Tibial nerve (tissue), 4 donors: ENCODE results near the gene PER1. TPM values are rescaled to one million over a fixed set of nuclear protein-coding genes. Genes with fewer than 3 reads are reported as not detected.

Experiments
- DNase-seq, 2 donors: peaks; one replicate each; pipeline ENCODE4 v3.0.0-alpha.2; 2019; ENCODE audit warnings: low spot score in 2 of 2
- H3K27ac ChIP-seq, 4 donors: fragments of 200-600 bp; sonication (generic) in 3 of 4; one replicate each; pipeline ENCODE4 v1.5.1; 2017 to 2019; ENCODE audit warnings: mild to moderate bottlenecking in 1 of 4
- H3K27me3 ChIP-seq, 2 donors: fragments of 200-600 bp; sonication (generic) in 1 of 2; one replicate each; pipeline versions ENCODE4 v1.5.1 to v1.6.0; 2017 to 2019
- H3K36me3 ChIP-seq, 3 donors: fragments of 200-600 bp; sonication (generic); one replicate each; pipeline ENCODE4 v1.5.1; 2018 to 2019
- H3K4me1 ChIP-seq, 4 donors: fragments of 200-600 bp; sonication (generic) in 3 of 4; one replicate each; pipeline ENCODE4 v1.5.1; 2017 to 2019
- H3K4me3 ChIP-seq, 4 donors: fragments of 200-600 bp; sonication (generic) in 3 of 4; one replicate each; pipeline ENCODE4 v1.5.1; 2017 to 2019; ENCODE audit warnings: mild to moderate bottlenecking in 1 of 4, moderate library complexity in 1 of 4
- H3K9me3 ChIP-seq, 4 donors: fragments of 200-600 bp; sonication (generic) in 3 of 4; one replicate each; pipeline ENCODE4 v1.5.1; 2017 to 2019
- CTCF ChIP-seq, 5 experiments: fragments of 200-600 bp in 3 of 5; fragments of 450-650 bp in 2 of 5; sonication (generic) in 3 of 5; IDR thresholded peaks; one replicate each; pipeline ENCODE4 v1.5.1; 2016 to 2019; ENCODE audit warnings: antibody characterized with exemption in 5 of 5, mild to moderate bottlenecking in 3 of 5, moderate library complexity in 2 of 5
- EP300 ChIP-seq, 2 donors: sonication (generic); formaldehyde crosslinking; IDR thresholded peaks; one replicate each; pipeline ENCODE4 v1.6.1; 2017; ENCODE audit warnings: antibody characterized with exemption in 2 of 2, mild to moderate bottlenecking in 1 of 2
- POLR2A ChIP-seq, 2 donors: fragments of 450-650 bp; IDR thresholded peaks; one replicate each; pipeline ENCODE4 v1.6.1; 2017; ENCODE audit warnings: antibody characterized with exemption in 2 of 2, mild to moderate bottlenecking in 2 of 2, moderate library complexity in 2 of 2
- WGBS, 2 donors: methylation state at CpG; one replicate each; pipeline ENCODE4 v1.1.5; 2018; 5-methylcytosine and 5-hydroxymethylcytosine counted together
- total RNA-seq, 4 donors: library from RNA; depleted of rRNA; stranded (reverse); fragments of >200 nt; gene quantifications; one replicate each; pipeline ENCODE4 v1.1.0, GENCODE V29; 2016

Gene PER1
- total RNA-seq, 4 donors from 2014 or later, result 157 to 328 (median 204) TPM

- Histone ChIP-seq H3K36me3 (peaks cover 25 to 45% (median 34%) of the 10 kb centered on the region in 3 donors), H3K27ac (peak overlapping the region; percentile 98 to 100 (median 100)), H3K4me3 (peak overlapping the region; percentile 75 to 92 (median 86)), H3K27me3 (no peaks in the 10 kb centered on the region), H3K4me1 (peaks cover 3 to 56% (median 34%) of the 10 kb centered on the region in 4 donors), H3K9me3 (no peaks in the 10 kb centered on the region)
- peak; percentile 77 to 88 for DNase-seq
- TF ChIP-seq POLR2A (IDR thresholded peaks at IDR 0.05), result no peak
- peak in 1 of 2 donors; percentile 9 for TF ChIP-seq EP300 (IDR thresholded peaks at IDR 0.05)
- WGBS, 2 donors, result 1 to 2% methylated on average over 22 of the region's 22 CpGs
These were observed 528 bp downstream of the PER1 start for GRCh38 chr17:8151641-8152111.

GRCh38 chr17:8151120-8151640 lies 1.0 kb downstream of the PER1 start:
- DNase-seq, result peak; percentile 78 to 79
- no peaks in the 10 kb centered on the region for H3K9me3 ChIP-seq
- TF ChIP-seq EP300 (IDR thresholded peaks at IDR 0.05), result peak; percentile 97 to 100
- peak in 1 of 2 donors; percentile 68 for TF ChIP-seq POLR2A (IDR thresholded peaks at IDR 0.05)
- TF ChIP-seq CTCF (IDR thresholded peaks at IDR 0.05), result peak in 2 of 5 experiments; percentile 48 to 56
- H3K27me3 ChIP-seq, result no peaks in the 10 kb centered on the region
- H3K4me1 ChIP-seq, result peaks cover 3 to 60% (median 36%) of the 10 kb centered on the region in 4 donors
- H3K4me3 ChIP-seq, result peak overlapping the region; percentile 75 to 92 (median 86)
- peaks cover 30 to 50% (median 39%) of the 10 kb centered on the region in 3 donors for H3K36me3 ChIP-seq
- peak overlapping the region; percentile 98 to 100 (median 100) for H3K27ac ChIP-seq
- 0 to 1% methylated on average over 9 to 22 of the region's 38 CpGs for WGBS, 2 donors

GRCh38 chr17:8150194-8151119 lies 1.7 kb downstream of the PER1 start:
- H3K27ac ChIP-seq, result peak overlapping the region; percentile 98 to 100 (median 100)
- peak overlapping the region; percentile 75 to 92 (median 86) for H3K4me3 ChIP-seq
- 66 to 72% methylated on average over 17 of the region's 18 CpGs for WGBS, 2 donors
- H3K9me3 ChIP-seq, result no peaks in the 10 kb centered on the region
- H3K36me3 ChIP-seq, result peaks cover 34 to 57% (median 46%) of the 10 kb centered on the region in 3 donors
- H3K27me3 ChIP-seq, result no peaks in the 10 kb centered on the region
- DNase-seq, result peak in 1 of 2 donors; percentile 14
- peaks cover 3 to 64% (median 36%) of the 10 kb centered on the region in 4 donors for H3K4me1 ChIP-seq
- TF ChIP-seq EP300 (IDR thresholded peaks at IDR 0.05) (peak in 1 of 2 donors; percentile 1), CTCF (IDR thresholded peaks at IDR 0.05) (no peak), POLR2A (IDR thresholded peaks at IDR 0.05) (peak in 1 of 2 donors; percentile 6)

- Histone ChIP-seq H3K27me3 (no peaks in the 10 kb centered on the region), H3K36me3 (peaks cover 35 to 66% (median 52%) of the 10 kb centered on the region in 3 donors), H3K9me3 (no peaks in the 10 kb centered on the region), H3K27ac (peak overlapping the region; percentile 98 to 100 (median 100)), H3K4me3 (peak overlapping the region in 1 of 4 donors; percentile 92), H3K4me1 (peaks cover 3 to 68% (median 36%) of the 10 kb centered on the region in 4 donors)
- no peak for TF ChIP-seq EP300 (IDR thresholded peaks at IDR 0.05)
- TF ChIP-seq POLR2A (IDR thresholded peaks at IDR 0.05), result peak in 1 of 2 donors; percentile 3
- no peak for TF ChIP-seq CTCF (IDR thresholded peaks at IDR 0.05)
- WGBS, 2 donors, result 92 to 93% methylated on average over 20 to 22 of the region's 29 CpGs
- DNase-seq, result peak in 1 of 2 donors; percentile 16
These were observed 2.6 kb downstream of the PER1 start for GRCh38 chr17:8149419-8150193.

GRCh38 chr17:8148560-8148959 lies 3.6 kb downstream of the PER1 start:
- Histone ChIP-seq H3K27me3 (no peaks in the 10 kb centered on the region), H3K4me3 (no peak overlapping the region), H3K9me3 (no peaks in the 10 kb centered on the region), H3K27ac (peak overlapping the region; percentile 44 to 100 (median 100)), H3K4me1 (peaks cover 3 to 75% (median 30%) of the 10 kb centered on the region in 4 donors), H3K36me3 (peaks cover 39 to 76% (median 62%) of the 10 kb centered on the region in 3 donors)
- no peak for TF ChIP-seq CTCF (IDR thresholded peaks at IDR 0.05)
- TF ChIP-seq POLR2A (IDR thresholded peaks at IDR 0.05), result no peak
- TF ChIP-seq EP300 (IDR thresholded peaks at IDR 0.05), result no peak
- 90 to 92% methylated on average over 13 of the region's 13 CpGs for WGBS, 2 donors
- DNase-seq, result no peak
